ENCODE measurements around the gene DAND5. TPM values are rescaled to one million over a fixed set of nuclear protein-coding genes. Genes with fewer than 3 reads are reported as not detected.

DAND5 gene
- total and polyA plus RNA-seq, 10 of the 15 experiments (the other 5 are each of a cell fraction or from before 2014, with no cell fraction given) = 0.06 to 0.15 (median 0.12) TPM; not detected in 5

GRCh38 chr19:12938779-12939601 is 30.4 kb upstream of the DAND5 start:
- in situ Hi-C loops (cut with MboI) (no loop called here), intact Hi-C loops (cut with micrococcal nuclease; ENCODE audit: unreplicated experiment) (loop anchor here (1.0 to 5.0 kb wide), 2 partner anchors 54 to 152 kb away; no protein-coding TSS in a partner anchor)
- Histone ChIP-seq H3K9ac (ENCODE audit: control insufficient read depth, insufficient read depth, low read length) (peak overlapping the region; percentile 99), H2AFZ (ENCODE audit: control insufficient read depth, low read depth, low read length) (peak overlapping the region; percentile 18; the same call in 1 of the 2 replicates), H3K27ac (ENCODE audit: control insufficient read depth, insufficient read depth) (peak overlapping the region; percentile 88), H3K4me1 (ENCODE audit: control insufficient read depth, insufficient read depth, low read length) (peaks cover 53% of the 10 kb centered on the region), H4K20me1 (ENCODE audit: control insufficient read depth, insufficient read depth) (peaks cover 12% of the 10 kb centered on the region; the same call in 1 of the 2 replicates), H3K4me2 (ENCODE audit: control insufficient read depth, insufficient read depth) (peak overlapping the region; percentile 78), H3K36me3 (ENCODE audit: control insufficient read depth in 2 of 2, insufficient read depth in 2 of 2, low read length in 1 of 2) (peaks cover 20 to 34% of the 10 kb centered on the region in 2 experiments), H3K27me3 (replicated peaks in 1 of 2; ENCODE audit: control insufficient read depth in 2 of 2, insufficient read depth in 2 of 2, low read length in 1 of 2) (no peaks in the 10 kb centered on the region), H3K4me3 (peak overlapping the region; percentile 90), H3K79me2 (ENCODE audit: control insufficient read depth, insufficient read depth, low read length) (peaks cover 51% of the 10 kb centered on the region), H3K9me3 (replicated peaks; ENCODE audit: control insufficient read depth, insufficient read depth, low read length) (no peaks in the 10 kb centered on the region)
- ATAC-seq = peak; percentile 9
- POLR2A ChIA-PET = interaction anchor here (1.1 to 3.1 kb wide), 3 partner anchors 15 to 46 kb away, joined by 3 to 11 read pairs (median 11); no protein-coding TSS in a partner anchor
- FAIRE-seq = peak; percentile 69
- RAD21 ChIA-PET (ENCODE audit: unreplicated experiment) = interaction anchor here (0.8 kb wide), 1 partner anchor 26 kb away, joined by 3 read pairs; no protein-coding TSS in a partner anchor
- WGBS (ENCODE audit: insufficient coverage, insufficient replicate concordance, low lambda C conversion rate, missing lambda C conversion rate) = 1% methylated on average over 54 of the region's 54 CpGs
- CTCF ChIA-PET = interaction anchor here (1.0 kb wide), 1 partner anchor 39 kb away, joined by 4 read pairs; no protein-coding TSS in a partner anchor
- no TSS peak for BruUV-seq (replicated peaks)
- SMC1A ChIA-PET (ENCODE audit: uncharacterized antibody, unreplicated experiment) = interaction anchor here (0.7 to 1.5 kb wide), 5 partner anchors 20 to 269 kb away, joined by 3 to 5 read pairs (median 4); partner anchors contain the start of gene GCDH
- no peak for DNase-seq (ENCODE audit: low read depth, low spot score)
- TF ChIP-seq DPF2 (IDR thresholded peaks at IDR 0.05) (0 out of 2 replicates have a peak, but pooled peaks have one; percentile 18), ZBTB4 (CRISPR knock-in tag; IDR thresholded peaks at IDR 0.05) (no peak), CTCF (IDR thresholded peaks at IDR 0.05 in 2 of 3, conservative IDR thresholded peaks at IDR 0.05 in 1 of 3; ENCODE audit: control insufficient read depth in 2 of 3, extremely low read depth in 1 of 3, insufficient read depth in 1 of 3, low read depth in 3 of 3, low read length in 3 of 3) (peak in 1 of 3 experiments; percentile 10; a peak in 1 of 6 replicates), FOS (IDR thresholded peaks at IDR 0.05; ENCODE audit: borderline replicate concordance, extremely low read depth, insufficient read length) (no peak), RFX5 (IDR thresholded peaks at IDR 0.05; ENCODE audit: low read depth, low read length) (no peak), YBX1 (IDR thresholded peaks at IDR 0.05) (no peak), MEF2A (IDR thresholded peaks at IDR 0.05; ENCODE audit: insufficient read depth, low read depth, low read length) (no peak), MEF2B (IDR thresholded peaks at IDR 0.05; ENCODE audit: partially characterized antibody, poor library complexity, severe bottlenecking) (peak; percentile 82), ZBED1 (IDR thresholded peaks at IDR 0.05; ENCODE audit: borderline replicate concordance) (no peak), RELB (IDR thresholded peaks at IDR 0.05; ENCODE audit: low read depth) (no peak), EGR1 (IDR thresholded peaks at IDR 0.05; ENCODE audit: borderline replicate concordance in 1 of 2, low read depth in 2 of 2, low read length in 2 of 2) (no peak), RAD21 (IDR thresholded peaks at IDR 0.05; ENCODE audit: insufficient read depth, low read depth, low read length) (no peak), RBBP5 (conservative IDR thresholded peaks at IDR 0.05) (no peak), PAX8 (IDR thresholded peaks at IDR 0.05) (no peak)

Data from GM12878 (cell line).